ENCODE data around the gene IP6K3.

Gene IP6K3

DNA sequence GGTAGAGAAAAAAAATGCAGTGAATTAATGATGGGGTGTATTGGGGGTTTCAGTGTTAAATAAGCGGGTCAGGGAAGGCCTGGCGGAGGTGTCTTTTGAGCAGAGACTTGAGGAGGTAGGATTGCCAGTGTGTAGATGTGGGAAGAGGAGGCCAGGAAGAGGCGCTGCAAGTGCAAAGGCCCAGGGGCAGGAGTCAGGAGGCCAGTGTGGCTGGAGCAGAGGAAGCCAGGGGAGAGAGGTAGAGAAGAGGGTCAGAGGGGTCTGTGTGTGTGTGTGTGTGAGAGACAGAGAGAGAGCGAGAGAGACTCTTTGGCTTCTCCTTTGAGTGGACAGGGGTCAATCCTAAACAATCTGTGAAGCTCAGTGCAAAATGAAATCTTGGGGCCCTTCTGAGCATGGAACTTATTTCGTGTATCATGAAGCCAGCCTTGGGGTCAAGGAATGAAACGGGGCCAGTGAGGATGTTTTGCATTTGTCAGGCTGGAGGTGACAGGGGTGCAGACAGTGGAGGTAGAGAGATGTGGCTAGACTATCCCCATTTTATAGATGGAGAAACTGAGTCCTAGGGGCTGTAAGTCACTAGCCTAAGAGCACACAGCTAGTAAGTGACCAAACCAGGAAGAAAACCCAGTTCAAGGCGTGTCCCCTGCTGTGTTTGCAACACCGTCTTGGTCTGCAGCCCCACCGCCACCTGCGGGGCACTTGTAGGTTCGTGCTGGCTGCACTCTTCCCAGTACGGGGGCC lies 9.7 kb upstream of the IP6K3 start:
- Mint-ChIP-seq H3K27ac (no peak overlapping the region), H3K27me3 (no peaks in the 10 kb centered on the region), H3K4me1 (ENCODE audit: low read depth) (no peaks in the 10 kb centered on the region), H3K9me3 (no peaks in the 10 kb centered on the region), H3K36me3 (ENCODE audit: low read depth) (no peaks in the 10 kb centered on the region), H3K4me3 (no peak overlapping the region)

DNA sequence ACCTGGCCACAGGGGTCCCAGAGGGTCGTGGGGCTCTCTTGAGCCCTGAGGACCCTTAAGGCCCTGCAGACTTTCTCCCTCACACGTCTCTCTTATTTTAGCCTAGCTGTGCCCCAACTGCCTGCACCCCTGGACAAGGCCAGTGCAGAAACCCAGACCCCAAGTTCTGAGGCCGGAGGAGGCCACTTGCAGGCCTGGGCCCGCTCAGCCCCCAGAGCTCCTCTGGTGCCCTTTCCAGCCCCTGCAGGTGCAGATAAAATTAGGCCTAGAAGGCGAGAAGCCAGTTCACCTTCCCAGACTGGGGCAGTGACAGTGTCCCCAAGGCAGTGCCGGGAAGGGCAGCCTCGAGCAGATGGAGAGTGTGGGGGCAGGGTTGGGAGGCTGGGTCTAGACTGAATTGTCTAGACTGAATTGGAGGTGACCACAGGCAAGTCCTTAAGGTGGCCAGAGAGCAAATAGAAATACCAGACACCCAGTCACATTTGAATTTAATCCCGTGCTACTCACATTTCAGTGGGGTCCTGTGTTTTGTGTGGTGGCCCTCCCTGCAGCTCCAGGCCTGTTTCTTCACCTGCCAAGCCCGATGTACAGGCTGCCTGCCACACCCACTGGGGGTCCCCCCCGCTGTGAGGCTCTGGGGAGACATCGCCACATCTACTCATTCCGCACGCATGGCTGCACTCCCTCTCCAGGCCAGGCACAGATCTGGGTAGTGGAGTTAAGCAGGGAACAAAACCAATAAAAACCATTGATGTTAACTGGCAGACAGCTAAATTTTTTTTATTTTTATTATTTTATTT lies 8.6 kb upstream of the IP6K3 start:
- H3K27me3 Mint-ChIP-seq, result no peaks in the 10 kb centered on the region
- H3K36me3 Mint-ChIP-seq (ENCODE audit: low read depth), result no peaks in the 10 kb centered on the region
- no peak overlapping the region for H3K4me3 Mint-ChIP-seq
- no peak overlapping the region for H3K27ac Mint-ChIP-seq
- H3K4me1 Mint-ChIP-seq (ENCODE audit: low read depth), result no peaks in the 10 kb centered on the region
- no peaks in the 10 kb centered on the region for H3K9me3 Mint-ChIP-seq

DNA sequence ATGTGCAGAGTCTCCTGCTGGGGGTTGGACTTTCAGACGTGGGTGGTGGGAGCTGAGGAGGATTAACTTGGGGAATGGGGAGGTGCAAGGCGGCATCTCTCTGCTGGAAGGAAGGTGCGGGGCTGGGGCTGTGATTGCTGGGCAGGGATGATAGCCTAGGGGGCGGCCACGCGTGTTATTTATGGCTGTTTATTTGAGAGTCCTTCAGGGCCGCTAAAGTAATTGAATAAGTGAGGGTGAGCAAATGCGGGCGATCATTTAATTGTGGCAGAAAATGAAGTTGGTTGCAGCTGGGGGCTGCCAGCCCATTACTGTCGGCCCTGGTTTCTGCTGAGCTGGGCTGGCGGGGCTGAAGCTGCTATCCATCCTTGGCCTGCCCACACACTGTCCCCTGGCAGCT lies 7.5 kb upstream of the IP6K3 start:
- no peaks in the 10 kb centered on the region for H3K36me3 Mint-ChIP-seq (ENCODE audit: low read depth)

DNA sequence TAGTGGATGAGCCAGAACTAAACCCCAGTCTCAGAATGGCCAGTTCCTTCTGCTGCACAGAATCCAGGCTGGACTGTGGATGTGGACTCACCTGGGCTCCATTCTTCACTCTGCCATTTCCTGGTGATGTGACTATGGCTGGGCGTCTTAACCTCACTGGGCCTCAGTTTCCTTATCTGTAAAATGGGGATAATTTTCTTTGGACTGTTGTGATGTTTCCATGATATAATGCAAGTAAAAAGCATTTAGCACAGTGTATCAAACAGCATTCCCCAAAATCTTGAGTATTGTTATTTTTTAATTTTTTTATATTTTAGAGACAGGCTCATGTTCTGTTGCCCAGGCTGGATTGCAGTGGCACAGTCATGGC lies 5.9 kb upstream of the IP6K3 start:
- Mint-ChIP-seq H3K9me3 (no peaks in the 10 kb centered on the region), H3K4me1 (ENCODE audit: low read depth) (no peaks in the 10 kb centered on the region)

More for the DNA sequence above, 7.5 kb upstream of the IP6K3 start:
- no peak overlapping the region for H3K27ac Mint-ChIP-seq
- no peaks in the 10 kb centered on the region for H3K4me1 Mint-ChIP-seq (ENCODE audit: low read depth)
- H3K9me3 Mint-ChIP-seq, result no peaks in the 10 kb centered on the region
- H3K27me3 Mint-ChIP-seq, result no peaks in the 10 kb centered on the region
- no peak overlapping the region for H3K4me3 Mint-ChIP-seq

DNA sequence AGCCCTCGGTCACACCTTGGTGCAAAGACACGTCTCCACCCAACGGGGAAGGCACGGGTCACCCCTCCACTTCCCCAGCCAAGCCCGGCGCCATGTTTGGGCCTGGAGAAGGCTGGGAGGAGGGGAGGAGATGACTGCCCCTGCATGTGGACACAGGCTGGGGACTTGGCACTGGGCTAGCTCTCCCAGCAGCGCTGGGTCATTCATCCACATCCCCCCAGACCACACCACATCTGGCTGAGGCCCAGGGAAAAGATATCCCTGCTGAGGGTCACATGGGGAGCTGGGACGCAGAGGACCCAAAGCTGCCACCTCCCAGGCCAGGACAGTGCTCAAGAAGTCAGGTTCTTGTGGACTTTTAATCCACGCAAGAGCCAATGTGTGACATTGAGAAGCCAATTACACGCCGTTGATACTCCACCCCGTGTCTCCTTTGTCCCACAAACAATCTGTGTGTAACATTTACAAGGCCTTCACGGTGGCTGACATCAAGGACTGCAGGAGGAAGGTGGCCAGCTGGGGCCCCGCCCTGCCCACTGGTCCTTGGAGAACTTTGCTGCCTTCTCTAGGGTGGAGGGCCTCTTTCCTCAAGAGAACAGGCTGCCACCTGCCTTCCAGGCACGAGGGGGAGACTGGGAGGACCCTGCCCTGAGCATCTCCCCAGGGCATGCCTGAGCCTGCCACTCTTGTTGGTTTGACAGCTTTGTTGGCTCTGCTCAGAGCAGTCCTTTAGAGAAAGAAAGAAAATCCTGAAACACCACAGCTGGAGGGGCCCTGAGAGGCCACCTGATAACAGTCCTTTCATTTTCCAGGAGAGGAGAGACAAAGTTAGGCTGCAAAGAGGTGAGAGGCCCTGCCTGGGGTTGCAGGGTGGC lies 5.3 kb upstream of the IP6K3 start:
- no peak overlapping the region for H3K4me3 Mint-ChIP-seq
- H3K9me3 Mint-ChIP-seq, result no peaks in the 10 kb centered on the region
- H3K27me3 Mint-ChIP-seq, result no peaks in the 10 kb centered on the region
- H3K4me1 Mint-ChIP-seq (ENCODE audit: low read depth), result no peaks in the 10 kb centered on the region
- no peaks in the 10 kb centered on the region for H3K36me3 Mint-ChIP-seq (ENCODE audit: low read depth)
- no peak overlapping the region for H3K27ac Mint-ChIP-seq

More for the DNA sequence above, 5.9 kb upstream of the IP6K3 start:
- Mint-ChIP-seq H3K4me3 (no peak overlapping the region), H3K36me3 (ENCODE audit: low read depth) (no peaks in the 10 kb centered on the region), H3K27ac (no peak overlapping the region), H3K27me3 (no peaks in the 10 kb centered on the region)

DNA sequence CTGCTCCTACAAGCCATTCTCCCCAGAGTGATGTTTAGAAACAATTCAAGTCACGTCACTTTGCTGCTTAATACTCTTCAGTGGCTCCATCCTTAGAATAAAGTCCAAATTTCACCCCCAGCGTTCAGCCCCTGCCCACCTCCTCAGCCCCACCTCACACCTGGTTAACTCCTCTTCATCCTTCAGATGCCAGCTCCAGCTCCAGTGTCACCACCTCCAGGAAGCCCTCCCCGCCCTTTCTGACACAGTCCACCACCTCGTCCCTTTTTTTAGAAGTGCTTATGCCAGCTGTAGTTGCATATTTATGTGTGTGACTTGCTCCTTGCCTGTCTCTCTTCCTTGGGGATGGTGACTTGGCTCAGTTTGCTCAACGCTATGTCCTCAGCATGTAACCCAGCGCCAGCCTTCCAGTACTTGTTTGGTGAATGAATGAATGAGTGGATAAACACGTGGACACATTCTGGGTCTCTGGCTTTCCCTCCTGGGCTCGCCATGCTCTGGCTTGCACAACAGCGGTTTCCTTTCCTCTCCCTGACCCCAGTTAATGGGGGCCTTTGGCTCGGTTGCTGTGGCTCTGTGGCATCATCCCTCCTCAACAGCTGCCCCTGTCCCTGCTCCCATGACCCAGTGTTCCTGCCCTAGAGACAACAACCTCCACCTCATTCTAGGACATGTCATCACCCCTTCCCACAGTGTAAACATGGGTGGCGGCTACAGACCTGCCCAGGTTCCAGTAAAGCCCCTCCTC lies 3.7 kb upstream of the IP6K3 start:
- H3K4me3 Mint-ChIP-seq, result no peak overlapping the region
- no peaks in the 10 kb centered on the region for H3K36me3 Mint-ChIP-seq (ENCODE audit: low read depth)
- H3K4me1 Mint-ChIP-seq (ENCODE audit: low read depth), result no peaks in the 10 kb centered on the region
- H3K27me3 Mint-ChIP-seq, result no peaks in the 10 kb centered on the region
- no peak overlapping the region for H3K27ac Mint-ChIP-seq
- H3K9me3 Mint-ChIP-seq, result no peaks in the 10 kb centered on the region

DNA sequence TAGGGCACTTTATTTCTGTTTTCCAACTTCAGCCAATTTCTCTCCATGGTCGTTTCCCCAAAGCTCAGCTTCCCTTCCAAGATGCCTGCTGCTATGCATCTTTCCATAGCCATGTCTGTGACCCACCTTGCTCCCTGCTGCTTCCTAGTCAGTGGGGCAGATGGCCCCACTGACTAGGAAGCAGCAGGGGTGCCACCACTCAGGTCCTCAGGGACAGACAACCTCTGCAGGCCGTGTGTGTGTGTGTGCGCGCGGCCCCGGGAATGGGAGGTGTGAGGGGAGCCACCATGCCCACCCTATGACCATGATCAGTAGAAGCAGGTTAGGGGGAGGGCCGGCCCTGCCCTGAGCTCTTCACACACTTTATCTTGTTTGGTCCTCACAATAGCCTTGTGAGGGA lies 2.7 kb upstream of the IP6K3 start:
- no peaks in the 10 kb centered on the region for H3K27me3 Mint-ChIP-seq

DNA sequence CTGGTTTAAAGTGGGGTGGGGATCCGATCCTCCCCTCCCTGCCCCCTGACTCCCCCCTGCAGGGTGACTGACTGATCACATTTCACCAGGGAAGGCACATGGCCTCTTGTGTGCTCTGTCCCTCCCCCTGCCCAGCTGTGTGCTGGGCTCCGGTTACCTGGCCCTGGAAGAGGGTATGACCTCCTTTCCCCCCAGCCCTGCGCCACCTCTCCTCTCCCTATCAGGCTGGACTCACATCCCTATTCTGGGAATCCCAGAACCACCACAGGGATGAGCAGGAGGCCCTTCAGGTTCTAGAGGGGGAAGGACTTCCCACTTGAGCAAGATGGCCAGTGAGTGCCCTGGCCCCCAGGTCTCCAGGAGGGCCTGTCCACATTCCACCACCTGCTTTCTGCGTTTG lies 2.1 kb upstream of the IP6K3 start:
- H3K36me3 Mint-ChIP-seq (ENCODE audit: low read depth), result no peaks in the 10 kb centered on the region
- H3K4me1 Mint-ChIP-seq (ENCODE audit: low read depth), result peaks cover 3% of the 10 kb centered on the region
- H3K9me3 Mint-ChIP-seq, result no peaks in the 10 kb centered on the region
- H3K4me3 Mint-ChIP-seq, result no peak overlapping the region
- no peaks in the 10 kb centered on the region for H3K27me3 Mint-ChIP-seq
- H3K27ac Mint-ChIP-seq, result no peak overlapping the region

More for the DNA sequence above, 2.7 kb upstream of the IP6K3 start:
- Mint-ChIP-seq H3K4me3 (no peak overlapping the region), H3K27ac (no peak overlapping the region), H3K9me3 (no peaks in the 10 kb centered on the region), H3K36me3 (ENCODE audit: low read depth) (no peaks in the 10 kb centered on the region), H3K4me1 (ENCODE audit: low read depth) (no peaks in the 10 kb centered on the region)

DNA sequence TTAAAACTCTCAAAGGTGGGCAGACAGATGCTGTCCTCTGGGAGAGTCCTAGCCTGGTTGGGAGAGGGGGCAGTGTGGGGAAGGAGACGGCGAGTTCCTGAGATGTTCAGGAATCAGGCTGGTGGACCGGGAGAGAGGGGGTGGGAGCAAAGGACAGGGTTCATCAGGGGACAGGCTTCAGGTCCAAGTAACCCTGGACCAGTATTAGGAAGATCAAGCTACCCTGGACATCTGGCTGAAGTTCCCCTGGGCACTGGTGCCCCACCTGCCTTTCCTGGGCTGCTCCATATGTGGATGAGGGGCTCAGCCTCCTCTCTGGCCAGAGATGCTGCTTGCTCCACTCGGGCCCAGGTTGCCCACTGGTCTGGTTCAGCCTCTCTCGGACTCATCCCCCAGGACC lies 1.1 kb upstream of the IP6K3 start:
- H3K4me3 Mint-ChIP-seq, result no peak overlapping the region
- no peaks in the 10 kb centered on the region for H3K27me3 Mint-ChIP-seq
- H3K9me3 Mint-ChIP-seq, result no peaks in the 10 kb centered on the region
- peaks cover 3% of the 10 kb centered on the region for H3K4me1 Mint-ChIP-seq (ENCODE audit: low read depth)
- H3K27ac Mint-ChIP-seq, result no peak overlapping the region
- H3K36me3 Mint-ChIP-seq (ENCODE audit: low read depth), result no peaks in the 10 kb centered on the region

DNA sequence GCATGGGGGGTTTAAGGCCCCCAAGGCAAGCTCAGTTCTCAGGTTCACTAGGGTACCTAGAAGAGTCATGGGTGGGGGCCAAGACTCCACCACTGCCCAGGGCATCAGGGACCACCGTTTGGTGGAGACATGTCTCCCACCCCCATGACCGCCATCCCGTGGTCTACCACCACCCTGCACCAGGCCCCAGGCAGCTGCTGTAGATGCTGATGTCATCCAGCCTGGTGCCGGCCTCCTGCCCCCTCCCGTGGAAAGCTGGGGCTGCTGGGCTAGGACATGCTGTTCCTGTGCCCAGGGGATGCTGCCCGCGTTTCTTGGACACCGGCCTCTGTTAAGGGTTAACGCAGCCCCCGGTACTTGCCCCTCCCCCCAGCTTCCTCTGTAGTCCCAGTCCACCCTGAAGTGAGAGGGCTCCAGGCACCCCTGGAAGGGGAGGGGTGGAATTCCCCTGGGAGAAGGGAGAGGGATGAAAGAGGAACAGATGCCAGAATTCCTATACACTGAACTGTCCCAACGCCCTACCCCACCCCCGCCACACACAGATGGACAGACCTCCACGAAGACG lies 587 bp downstream of the IP6K3 start:
- H3K4me1 Mint-ChIP-seq (ENCODE audit: low read depth), result peaks cover 3% of the 10 kb centered on the region
- no peaks in the 10 kb centered on the region for H3K36me3 Mint-ChIP-seq (ENCODE audit: low read depth)
- H3K9me3 Mint-ChIP-seq, result no peaks in the 10 kb centered on the region
- H3K27me3 Mint-ChIP-seq, result no peaks in the 10 kb centered on the region
- H3K4me3 Mint-ChIP-seq, result no peak overlapping the region
- H3K27ac Mint-ChIP-seq, result no peak overlapping the region

DNA sequence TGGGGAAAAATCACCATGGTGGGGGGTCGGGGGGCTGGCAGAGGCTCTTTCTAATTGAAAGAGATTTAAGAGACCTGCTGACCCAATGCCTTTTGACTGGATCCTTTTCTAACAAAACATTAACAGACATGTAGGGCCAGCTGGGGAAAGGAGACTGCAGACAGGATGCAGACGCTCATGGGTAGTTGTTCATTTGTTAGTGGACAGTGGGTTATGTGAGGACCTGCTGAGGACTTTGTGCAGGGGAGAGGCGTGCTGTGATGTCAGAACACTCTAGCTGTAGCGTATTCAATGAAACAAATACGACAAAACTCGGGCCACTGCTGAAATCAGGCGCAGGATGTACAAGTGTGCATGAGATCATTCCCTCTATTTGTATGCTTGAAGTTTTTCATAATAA lies 1.2 kb downstream of the IP6K3 start:
- H3K4me3 Mint-ChIP-seq, result no peak overlapping the region
- H3K4me1 Mint-ChIP-seq (ENCODE audit: low read depth), result peaks cover 3% of the 10 kb centered on the region
- no peaks in the 10 kb centered on the region for H3K27me3 Mint-ChIP-seq
- H3K36me3 Mint-ChIP-seq (ENCODE audit: low read depth), result no peaks in the 10 kb centered on the region
- no peak overlapping the region for H3K27ac Mint-ChIP-seq
- no peaks in the 10 kb centered on the region for H3K9me3 Mint-ChIP-seq

DNA sequence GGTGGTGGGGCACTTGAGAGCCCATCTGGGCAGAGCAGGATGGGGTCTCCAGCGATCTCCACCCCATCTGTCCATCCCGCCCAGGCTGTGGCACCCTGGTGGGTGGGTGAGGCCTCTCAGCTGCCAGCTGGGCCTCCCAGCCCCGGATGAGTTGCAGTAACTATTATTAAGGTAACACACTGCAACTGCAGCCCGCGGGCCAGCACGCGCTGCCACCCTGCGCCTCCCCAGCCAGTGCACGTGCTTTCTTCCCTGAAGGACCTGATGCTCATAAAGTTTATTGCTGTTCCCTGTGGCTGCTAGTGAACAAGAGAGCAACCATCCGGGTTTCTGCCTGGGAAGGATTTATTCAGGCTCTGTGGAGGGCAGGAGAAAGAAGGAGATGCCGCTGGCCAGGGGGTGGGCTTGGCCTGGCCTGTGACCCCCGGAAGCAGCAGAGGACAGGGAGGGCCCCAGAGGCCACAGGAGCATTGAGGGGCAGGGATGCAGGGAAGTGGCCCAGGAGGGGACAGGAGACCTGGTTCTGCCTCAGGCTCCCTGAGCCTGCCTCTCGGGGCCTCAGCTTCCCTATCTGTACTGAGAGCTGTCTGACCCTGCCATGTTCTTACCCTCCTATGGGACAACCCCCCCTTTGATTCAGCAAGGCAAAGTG lies 1.7 kb downstream of the IP6K3 start:
- no peaks in the 10 kb centered on the region for H3K36me3 Mint-ChIP-seq (ENCODE audit: low read depth)
- H3K4me1 Mint-ChIP-seq (ENCODE audit: low read depth), result peaks cover 3% of the 10 kb centered on the region
- no peak overlapping the region for H3K4me3 Mint-ChIP-seq
- no peak overlapping the region for H3K27ac Mint-ChIP-seq
- H3K27me3 Mint-ChIP-seq, result no peaks in the 10 kb centered on the region
- no peaks in the 10 kb centered on the region for H3K9me3 Mint-ChIP-seq

DNA sequence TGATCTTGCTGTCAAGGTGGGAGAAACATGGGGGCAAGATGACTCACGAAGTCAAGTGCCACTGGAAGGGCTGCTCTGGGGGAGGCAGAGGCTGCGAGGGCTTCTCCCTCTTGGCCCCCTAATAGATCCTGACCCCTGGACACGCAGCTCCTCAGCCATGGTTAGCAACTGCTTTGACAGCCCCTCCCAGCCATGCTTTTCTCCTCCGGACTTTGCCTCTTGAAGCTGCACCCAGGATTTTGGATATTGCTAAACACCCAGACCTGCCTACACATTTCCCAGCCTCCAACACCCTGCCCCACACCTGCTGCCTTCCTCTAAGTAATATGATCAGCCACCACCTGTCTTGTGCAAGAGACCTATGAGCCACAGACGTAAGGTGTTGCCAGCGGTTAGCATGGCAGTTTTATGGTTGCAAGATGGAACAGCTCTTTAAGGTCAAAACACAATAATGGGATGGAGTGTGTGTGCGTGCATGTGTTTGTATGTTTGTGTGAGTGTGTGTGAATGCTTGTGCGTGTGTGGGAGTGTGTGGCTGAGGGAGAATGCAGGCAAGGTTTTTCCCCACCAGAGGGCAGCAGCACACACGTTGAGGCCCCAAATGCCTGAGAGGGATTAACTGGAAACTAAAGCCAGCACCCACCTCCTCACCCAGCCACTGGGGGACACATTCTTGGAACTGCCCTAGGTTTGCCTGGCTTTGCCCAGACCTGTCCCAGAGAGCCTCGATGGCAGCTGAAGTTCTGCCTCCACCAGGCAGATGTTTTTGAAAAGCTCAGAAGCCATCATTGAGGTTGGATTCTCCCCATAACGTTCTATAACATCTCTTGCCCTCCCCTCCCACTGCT lies 2.5 kb downstream of the IP6K3 start:
- Mint-ChIP-seq H3K36me3 (ENCODE audit: low read depth) (no peaks in the 10 kb centered on the region), H3K27ac (no peak overlapping the region), H3K9me3 (no peaks in the 10 kb centered on the region), H3K4me3 (no peak overlapping the region), H3K27me3 (no peaks in the 10 kb centered on the region), H3K4me1 (ENCODE audit: low read depth) (peaks cover 3% of the 10 kb centered on the region)
